ENCODE results near the gene IGFL4. TPM values are rescaled to one million over a fixed set of nuclear protein-coding genes. Genes with fewer than 3 reads are reported as not detected.

Gene IGFL4
- total and polyA plus RNA-seq, 9 of the 15 experiments (the other 6 are each of a cell fraction or from before 2014, with no cell fraction given): not detected

- TF ChIP-seq GATAD2B (IDR thresholded peaks at IDR 0.05; ENCODE audit: borderline replicate concordance) (no peak), MYNN (IDR thresholded peaks at IDR 0.05) (no peak), MYNN (CRISPR knock-in tag; IDR thresholded peaks at IDR 0.05) (no peak), MTA1 (IDR thresholded peaks at IDR 0.05; ENCODE audit: borderline replicate concordance) (no peak; the same call in 1 of the 2 replicates), ZNF449 (CRISPR knock-in tag; IDR thresholded peaks at IDR 0.05) (no peak), SETDB1 (IDR thresholded peaks at IDR 0.05; ENCODE audit: low read length) (no peak), RAD51 (IDR thresholded peaks at IDR 0.05; ENCODE audit: borderline replicate concordance, low read depth) (peak; percentile 77), RB1 (IDR thresholded peaks at IDR 0.05; ENCODE audit: low read depth) (no peak; the same call in 1 of the 2 replicates), MTF1 (CRISPR knock-in tag; IDR thresholded peaks at IDR 0.05; ENCODE audit: borderline replicate concordance) (no peak), THRAP3 (IDR thresholded peaks at IDR 0.05; ENCODE audit: borderline replicate concordance) (no peak), NFIC (IDR thresholded peaks at IDR 0.05) (no peak), FOXA3 (CRISPR knock-in tag; conservative IDR thresholded peaks at IDR 0.05 in 1 of 2, IDR thresholded peaks at IDR 0.05 in 1 of 2) (no peak), MAFF (IDR thresholded peaks at IDR 0.05; ENCODE audit: low read length) (no peak), ZBTB5 (IDR thresholded peaks at IDR 0.05) (no peak), ZNF146 (CRISPR knock-in tag; IDR thresholded peaks at IDR 0.05; ENCODE audit: unreplicated experiment) (no peak), SMARCA5 (IDR thresholded peaks at IDR 0.05) (no peak), SUPT5H (IDR thresholded peaks at IDR 0.05) (peak; percentile 98), CHAMP1 (IDR thresholded peaks at IDR 0.05) (no peak), KDM5B (IDR thresholded peaks at IDR 0.05; ENCODE audit: insufficient replicate concordance, low read depth, low read length) (peak; percentile 90), ZNF134 (CRISPR knock-in tag; conservative IDR thresholded peaks at IDR 0.05) (no peak)
- TF ChIP-seq, protein P1, sequence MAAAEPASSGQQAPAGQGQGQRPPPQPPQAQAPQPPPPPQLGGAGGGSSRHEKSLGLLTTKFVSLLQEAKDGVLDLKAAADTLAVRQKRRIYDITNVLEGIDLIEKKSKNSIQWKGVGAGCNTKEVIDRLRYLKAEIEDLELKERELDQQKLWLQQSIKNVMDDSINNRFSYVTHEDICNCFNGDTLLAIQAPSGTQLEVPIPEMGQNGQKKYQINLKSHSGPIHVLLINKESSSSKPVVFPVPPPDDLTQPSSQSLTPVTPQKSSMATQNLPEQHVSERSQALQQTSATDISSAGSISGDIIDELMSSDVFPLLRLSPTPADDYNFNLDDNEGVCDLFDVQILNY (CRISPR knock-in tag; IDR thresholded peaks at IDR 0.05): no peak
Measured at GRCh38 chr19:45994998-45995714, 45.6 kb downstream of the IGFL4 start, which contains the start of gene CCDC61 (continued).
